Mesenchymal stem cell (in vitro differentiated cells and primary cell): ENCODE measurements around the gene QARS1. TPM values are rescaled to one million over a fixed set of nuclear protein-coding genes. Genes with fewer than 3 reads are reported as not detected.

ENCODE experiments used
- DNase-seq: peaks from one replicate; pipeline ENCODE4 v3.0.0-alpha.2; 2013
- H2AFZ ChIP-seq: one replicate; pipeline ENCODE4 v1.6.1; 2013; ENCODE audit warnings: low read depth, mild to moderate bottlenecking, control low read depth, inconsistent platforms, low read length, moderate library complexity
- H2AK5ac ChIP-seq: 2 replicates; pipeline ENCODE4 v1.6.1; 2013; ENCODE audit warnings: low read length, moderate library complexity, mild to moderate bottlenecking, inconsistent platforms; ENCODE audit not compliant: severe bottlenecking
- H2BK120ac ChIP-seq: one replicate; pipeline ENCODE4 v1.6.1; 2013; ENCODE audit warnings: low read depth, mild to moderate bottlenecking, inconsistent platforms, low read length, moderate library complexity
- H2BK12ac ChIP-seq, 2 experiments: one replicate each; pipeline ENCODE4 v1.6.1; 2013; ENCODE audit warnings: inconsistent platforms in 2 of 2, low read length in 2 of 2, mild to moderate bottlenecking in 2 of 2, moderate library complexity in 2 of 2, control low read depth in 1 of 2
- H2BK15ac ChIP-seq: one replicate; pipeline ENCODE4 v1.6.1; 2013; ENCODE audit warnings: mild to moderate bottlenecking, low read depth, inconsistent platforms; ENCODE audit not compliant: poor library complexity, severe bottlenecking
- H2BK5ac ChIP-seq: 2 replicates; pipeline ENCODE4 v1.6.1; 2013; ENCODE audit warnings: low read depth, mild to moderate bottlenecking, low read length, control low read depth, inconsistent platforms; ENCODE audit not compliant: poor library complexity, severe bottlenecking
- H3K14ac ChIP-seq, 2 experiments: one replicate each; pipeline ENCODE4 v1.6.1; 2013; ENCODE audit warnings: inconsistent platforms in 2 of 2, low read length in 2 of 2, control low read depth in 1 of 2, mild to moderate bottlenecking in 1 of 2, moderate library complexity in 1 of 2
- H3K18ac ChIP-seq, 2 experiments: one replicate each; pipeline ENCODE4 v1.6.1; 2013; ENCODE audit warnings: inconsistent platforms in 2 of 2, low read length in 2 of 2, control low read depth in 1 of 2, low read depth in 1 of 2, mild to moderate bottlenecking in 1 of 2
- H3K23ac ChIP-seq, 2 experiments: one replicate each; pipeline ENCODE4 v1.6.1; 2013; ENCODE audit warnings: inconsistent platforms in 2 of 2, low read length in 2 of 2, mild to moderate bottlenecking in 2 of 2, moderate library complexity in 2 of 2, control low read depth in 1 of 2
- H3K27ac ChIP-seq: 2 replicates; pipeline ENCODE4 v1.5.1; 2013; ENCODE audit warnings: mild to moderate bottlenecking, moderate library complexity, low read length, control low read depth, inconsistent platforms; ENCODE audit not compliant: poor library complexity, severe bottlenecking
- H3K27me3 ChIP-seq, 2 experiments: 2 replicates each; pipeline versions ENCODE4 v1.6.1 to v1.7.0; 2013; ENCODE audit warnings: low read length in 2 of 2, mild to moderate bottlenecking in 2 of 2, moderate library complexity in 2 of 2, control low read depth in 1 of 2, inconsistent platforms in 1 of 2; ENCODE audit not compliant: control insufficient read depth in 1 of 2, insufficient read depth in 1 of 2
- H3K36me3 ChIP-seq, 2 experiments: 2 replicates each; pipeline versions ENCODE4 v1.6.1 to v1.7.0; 2013; ENCODE audit warnings: low read length in 2 of 2, control low read depth in 1 of 2, inconsistent platforms in 1 of 2, low read depth in 1 of 2, mild to moderate bottlenecking in 1 of 2; ENCODE audit not compliant: insufficient read depth in 2 of 2, control insufficient read depth in 1 of 2
- H3K4ac ChIP-seq, 2 experiments: one replicate each; pipeline ENCODE4 v1.6.1; 2013; ENCODE audit warnings: inconsistent platforms in 2 of 2, low read length in 2 of 2, mild to moderate bottlenecking in 2 of 2, moderate library complexity in 2 of 2, control low read depth in 1 of 2, low read depth in 1 of 2
- H3K4me1 ChIP-seq: 2 replicates; pipeline ENCODE4 v1.6.1; 2013; ENCODE audit warnings: low read depth, low read length, control low read depth; ENCODE audit not compliant: control insufficient read depth, insufficient read depth
- H3K4me2 ChIP-seq: 2 replicates; pipeline ENCODE4 v1.6.1; 2013; ENCODE audit warnings: low read length, mild to moderate bottlenecking, inconsistent platforms; ENCODE audit not compliant: poor library complexity, severe bottlenecking
- H3K4me3 ChIP-seq, 2 experiments: 2 replicates each; pipeline versions ENCODE4 v1.5.1 to v1.7.0; 2013; ENCODE audit warnings: low read length in 2 of 2, mild to moderate bottlenecking in 2 of 2, control low read depth in 1 of 2, low read depth in 1 of 2; ENCODE audit not compliant: insufficient read depth in 1 of 2
- H3K79me1 ChIP-seq: replicated peaks from 2 replicates; pipeline ENCODE4 v1.6.1; 2013; ENCODE audit warnings: mild to moderate bottlenecking, control low read depth, low read length, inconsistent platforms; ENCODE audit not compliant: poor library complexity, severe bottlenecking
- H3K9ac ChIP-seq: 2 replicates; pipeline ENCODE4 v1.7.0; 2013; ENCODE audit warnings: mild to moderate bottlenecking, low read length, moderate library complexity
- H3K9me3 ChIP-seq: 2 replicates; pipeline ENCODE4 v1.7.0; 2013; ENCODE audit warnings: mild to moderate bottlenecking, low read length; ENCODE audit not compliant: control insufficient read depth
- H4K8ac ChIP-seq: one replicate; pipeline ENCODE4 v1.6.1; 2013; ENCODE audit warnings: inconsistent platforms, mild to moderate bottlenecking, low read length, moderate library complexity
- H4K91ac ChIP-seq: one replicate; pipeline ENCODE4 v1.6.1; 2013; ENCODE audit warnings: mild to moderate bottlenecking, low read length, inconsistent platforms
- WGBS: methylation state at CpG from one replicate; pipeline ENCODE4 v1.1.7; 2013; ENCODE audit warnings: mixed read lengths; 5-methylcytosine and 5-hydroxymethylcytosine counted together
- small RNA-seq: library from polyadenylated mRNA; stranded (forward); fragments of <200 nt; extraction: miRNeasy Mini kit (QIAGEN cat#:217004); gene quantifications from one replicate; pipeline ENCODE3, GENCODE V24; 2013; ENCODE audit warnings: low read depth

The QARS1 gene

GRCh38 chr3:49053543-49053942, 51.0 kb downstream of the QARS1 start:
- no peak overlapping the region for H2BK12ac ChIP-seq
- DNase-seq: no peak
- no peak overlapping the region for H3K9ac ChIP-seq
- H4K8ac ChIP-seq: no peak overlapping the region
- H3K4ac ChIP-seq: no peak overlapping the region
- H3K79me1 ChIP-seq: peaks cover 37% of the 10 kb centered on the region
- H3K36me3 ChIP-seq: peaks cover 45 to 63% of the 10 kb centered on the region in 2 experiments
- H3K27ac ChIP-seq: no peak overlapping the region
- H4K91ac ChIP-seq: no peak overlapping the region
- H2BK5ac ChIP-seq: no peak overlapping the region
- H3K4me1 ChIP-seq: no peaks in the 10 kb centered on the region
- no peaks in the 10 kb centered on the region for H3K9me3 ChIP-seq
- no peak overlapping the region for H3K4me3 ChIP-seq
- H3K18ac ChIP-seq: no peak overlapping the region
- H3K4me2 ChIP-seq: no peak overlapping the region
- H2AK5ac ChIP-seq: no peak overlapping the region
- no peak overlapping the region for H3K14ac ChIP-seq
- WGBS: 100% methylated on average over 1 of the region's 1 CpG
- H2BK15ac ChIP-seq: no peak overlapping the region
- H3K23ac ChIP-seq: no peak overlapping the region
- no peak overlapping the region for H2AFZ ChIP-seq
- H2BK120ac ChIP-seq: no peak overlapping the region
- H3K27me3 ChIP-seq: no peaks in the 10 kb centered on the region

Small RNAs within 50 kb of the gene (small RNA-seq; reads per million reads assigned to genes)
- not detected for gene RN7SL182P
